K562 (cell line): Measurements from ENCODE around the gene GXYLT2. TPM values are rescaled to one million over a fixed set of nuclear protein-coding genes. Genes with fewer than 3 reads are reported as not detected.
A peak's percentile ranks its signal among the peaks of the same experiment; 100 is the strongest.

Source experiments
- ATAC-seq: fragments of 200-7000 bp; cut with Tn5 transposase; 3 replicates; pipeline ENCODE4 v1.9.1; 2020; ENCODE audit warnings: moderate library complexity
- BruUV-seq: library from RNA; stranded (reverse); fragments of 400-500 nt; replicated peaks from 2 replicates; lab custom pipeline; 2021; lab: Mats Ljungman, UMichigan
- CTCF ChIA-PET: fragments of 300-600 bp; formaldehyde crosslinking; extraction: SDS; loops from one replicate; lab custom pipeline; 2021; ENCODE audit warnings: low intra/inter-chr PET ratio; lab: Yijun Ruan, JAX
- POLR2A ChIA-PET: fragments of 300-600, 350-650 bp; sonication (Branson Sonifier 250); formaldehyde crosslinking; extraction: SDS; loops from one replicate; lab custom pipeline; 2021; ENCODE audit warnings: antibody characterized with exemption, inconsistent platforms; lab: Yijun Ruan, JAX
- DNase-seq, 4 experiments: peaks; one replicate each; pipeline versions ENCODE4 v3.0.0 to v3.0.0-alpha.2; 2011 to 2018; ENCODE audit warnings: low spot score in 3 of 4, mixed read lengths in 3 of 4; ENCODE audit errors: extremely low read depth in 1 of 4
- FAIRE-seq: peaks from 2 replicates; lab custom pipeline; 2011; peaks lifted over from hg19 to GRCh38; lab: Jason Lieb, UNC
- H2AFZ ChIP-seq: 2 replicates; pipeline ENCODE4 v1.6.0; 2011; ENCODE audit warnings: low read depth, low read length, control low read depth, inconsistent platforms
- H3K27ac ChIP-seq: fragments of 200-600 bp; 3 replicates; pipeline ENCODE4 v1.8.0; 2011; ENCODE audit warnings: low read depth, mild to moderate bottlenecking, control low read depth, inconsistent platforms, low read length, moderate library complexity, mixed read lengths; ENCODE audit errors: extremely low read depth
- H3K27me3 ChIP-seq, 2 experiments: fragments of 300-600 bp in 1 of 2; 2 replicates in 1 of 2; 3 replicates in 1 of 2; pipeline versions ENCODE4 v1.6.0 to v1.8.0; 2011; ENCODE audit warnings: inconsistent platforms in 2 of 2, low read length in 2 of 2, mild to moderate bottlenecking in 1 of 2, mixed read lengths in 1 of 2, moderate library complexity in 1 of 2; ENCODE audit not compliant: control insufficient read depth in 2 of 2, insufficient read depth in 2 of 2
- H3K36me3 ChIP-seq: fragments of 300-600 bp; 3 replicates; pipeline ENCODE4 v1.8.0; 2011; ENCODE audit warnings: mild to moderate bottlenecking, low read length, inconsistent platforms; ENCODE audit not compliant: control insufficient read depth, insufficient read depth
- H3K4me1 ChIP-seq, 2 experiments: fragments of 200-600 bp in 1 of 2; replicated peaks in 1 of 2; 2 replicates in 1 of 2; 3 replicates in 1 of 2; pipeline versions ENCODE4 v1.5.1 to v1.8.0; 2011; ENCODE audit warnings: inconsistent platforms in 2 of 2, low read length in 2 of 2, mild to moderate bottlenecking in 1 of 2, mixed read lengths in 1 of 2, moderate library complexity in 1 of 2; ENCODE audit not compliant: control insufficient read depth in 2 of 2, insufficient read depth in 2 of 2
- H3K4me2 ChIP-seq: 2 replicates; pipeline ENCODE4 v1.6.1; 2011; ENCODE audit warnings: low read length, control low read depth, inconsistent platforms, mixed read lengths; ENCODE audit not compliant: insufficient read depth
- H3K4me3 ChIP-seq: fragments of 200-600 bp; sonication (generic), shearing (Covaris generic); 2 replicates; pipeline ENCODE4 v1.5.1; 2016; ENCODE audit warnings: control low read depth, inconsistent platforms
- H3K79me2 ChIP-seq: fragments of 200-600 bp; 3 replicates; pipeline ENCODE4 v1.8.0; 2011; ENCODE audit warnings: low read length, inconsistent platforms; ENCODE audit not compliant: control insufficient read depth, insufficient read depth
- H3K9ac ChIP-seq, 2 experiments: 2 replicates each; pipeline versions ENCODE4 v1.6.0 to v1.6.1; 2011; ENCODE audit warnings: low read depth in 2 of 2, low read length in 2 of 2, control low read depth in 1 of 2, inconsistent platforms in 1 of 2, mild to moderate bottlenecking in 1 of 2, mixed read lengths in 1 of 2; ENCODE audit not compliant: insufficient read depth in 1 of 2
- H3K9me1 ChIP-seq: one replicate; pipeline ENCODE4 v1.6.0; 2011; ENCODE audit warnings: inconsistent platforms, mild to moderate bottlenecking, low read length, moderate library complexity; ENCODE audit not compliant: control insufficient read depth, insufficient read depth
- H3K9me3 ChIP-seq: replicated peaks from 2 replicates; pipeline ENCODE4 v1.5.1; 2011; ENCODE audit warnings: low read depth, low read length, inconsistent platforms; ENCODE audit not compliant: control insufficient read depth, insufficient read depth
- H4K20me1 ChIP-seq: replicated peaks from 2 replicates; pipeline ENCODE4 v1.6.1; 2011; ENCODE audit warnings: low read length, inconsistent platforms, mixed read lengths; ENCODE audit not compliant: control insufficient read depth, insufficient read depth
- ELF1 ChIP-seq: fragments of 200-800 bp; sonication (Bioruptor generic); IDR thresholded peaks from 2 replicates; pipeline ENCODE4 v1.6.1; 2016; ENCODE audit warnings: missing genetic modification characterization, missing compliant biosample characterization
- MIER1 ChIP-seq: fragments of 450-650 bp; IDR thresholded peaks from 2 replicates; pipeline ENCODE4 v1.6.1; 2016; ENCODE audit warnings: antibody characterized with exemption, mild to moderate bottlenecking, low read depth
- PCBP1 ChIP-seq: fragments of 200-400 bp; formaldehyde crosslinking; IDR thresholded peaks from 2 replicates; pipeline ENCODE4 v1.6.1; 2018; ENCODE audit warnings: mild to moderate bottlenecking, low read depth, low read length; ENCODE audit not compliant: poor library complexity, severe bottlenecking
- RAD51 ChIP-seq: fragments of 450-650 bp; IDR thresholded peaks from 2 replicates; pipeline ENCODE4 v1.7.1; 2016; ENCODE audit warnings: low read depth, mild to moderate bottlenecking, borderline replicate concordance
- RBM25 ChIP-seq: fragments of 200-400 bp; formaldehyde crosslinking; IDR thresholded peaks from 2 replicates; pipeline ENCODE4 v1.6.1; 2018; ENCODE audit warnings: low read length, low read depth, moderate library complexity; ENCODE audit not compliant: severe bottlenecking
- SAFB ChIP-seq: fragments of 200-400 bp; formaldehyde crosslinking; IDR thresholded peaks from 2 replicates; pipeline ENCODE4 v1.6.1; 2017; ENCODE audit warnings: low read depth, low read length, borderline replicate concordance
- XRCC3 ChIP-seq: fragments of 450-650 bp; IDR thresholded peaks from 2 replicates; pipeline ENCODE4 v1.6.1; 2017; ENCODE audit warnings: mild to moderate bottlenecking, moderate library complexity
- ZEB2 ChIP-seq: fragments of 450-650 bp; IDR thresholded peaks from 2 replicates; pipeline ENCODE4 v1.6.1; 2016
- ZNF121 ChIP-seq: sonication (generic); formaldehyde crosslinking; conservative IDR thresholded peaks from 2 replicates; pipeline ENCODE4 v1.8.0; 2022; ENCODE audit warnings: missing genetic modification reagents
- WGBS: fragments of 100-300 bp; shearing (Covaris generic); methylation state at CpG from one replicate; pipeline ENCODE4 v1.1.6; 2016; ENCODE audit warnings: low coverage, mixed read lengths; ENCODE audit not compliant: insufficient coverage; ENCODE audit errors: missing lambda C conversion rate; 5-methylcytosine and 5-hydroxymethylcytosine counted together
- in situ Hi-C: fragments of 300-500 bp; cut with MboI; formaldehyde crosslinking; loops from 4 replicates; pipeline ENCODE4 v1.15.0; 2018; ENCODE audit warnings: inconsistent platforms, mixed read lengths
- intact Hi-C: fragments of 100-400 bp; cut with micrococcal nuclease; formaldehyde crosslinking; loops from 2 replicates; pipeline ENCODE4 v1.14.2; 2022
- polyA plus RNA-seq, 8 experiments: library from polyadenylated mRNA; depleted of rRNA in 4 of 8; stranded (reverse) in 5 of 8; unstranded in 3 of 8; fragments of >200 nt; fragmentation: Nextera tagmentation in 2 of 8; fragmentation: Illumina TruSeq in 1 of 8; extraction: Ambion mirVana in 2 of 8; extraction: Trizol in 1 of 8; gene quantifications; 2 replicates each; pipeline versions ENCODE4 v1.2.1 to v1.2.3, GENCODE V29; 2011 to 2014; ENCODE audit warnings: inconsistent platforms in 1 of 8, missing spikeins in 1 of 8
- total RNA-seq, 7 experiments: library from RNA; depleted of rRNA in 6 of 7; stranded (reverse); fragments of >200 nt in 6 of 7; fragmentation: Illumina TruSeq in 2 of 7; extraction: Trizol in 2 of 7; gene quantifications; 2 replicates each; pipeline versions ENCODE4 v1.2.1 to v1.2.3, GENCODE V29; 2011 to 2021; ENCODE audit warnings: low replicate concordance in 1 of 7
- TF ChIP-seq, protein P1 (sequence below), 2 experiments: fragments of 450-650 bp; conservative IDR thresholded peaks; 2 replicates each; pipeline ENCODE4 v1.6.1; 2017; ENCODE audit warnings: mild to moderate bottlenecking in 2 of 2, moderate library complexity in 2 of 2
- TF ChIP-seq, protein P2 (sequence below): fragments of 450-650 bp; formaldehyde crosslinking; IDR thresholded peaks from 2 replicates; pipeline ENCODE4 v1.4.0; 2020; ENCODE audit warnings: mild to moderate bottlenecking, moderate library complexity

GXYLT2 gene
- total and polyA plus RNA-seq, 9 of the 15 experiments (the other 6 are each of a cell fraction or from before 2014, with no cell fraction given): 0.71 to 6.0 (median 3.3) TPM

DNA sequence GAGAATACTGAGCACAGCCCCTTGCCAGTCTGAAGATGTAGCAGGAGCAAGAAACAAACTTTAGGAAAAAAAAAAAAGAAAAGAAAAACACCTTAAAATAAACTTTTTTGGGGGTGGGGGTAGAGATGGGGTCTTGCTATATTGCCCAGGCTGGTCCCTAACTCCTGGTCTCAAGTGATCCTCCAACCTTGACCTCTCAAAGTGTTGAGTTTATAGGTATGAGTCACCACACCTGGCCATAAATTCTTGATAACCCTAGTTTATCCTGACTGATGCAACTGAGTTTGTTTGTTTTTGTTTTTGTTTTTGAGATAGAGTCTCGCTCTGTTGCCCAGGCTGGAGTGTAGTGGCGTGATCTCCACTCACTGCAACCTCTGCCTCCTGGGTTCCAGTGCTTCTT is 28.4 kb downstream of the GXYLT2 start:
- CTCF ChIA-PET: no interaction called here
- no TSS peak for BruUV-seq
- Histone ChIP-seq H3K9ac (no peak overlapping the region), H3K27me3 (no peaks in the 10 kb centered on the region), H3K9me3 (no peaks in the 10 kb centered on the region), H3K4me2 (no peak overlapping the region), H4K20me1 (no peaks in the 10 kb centered on the region), H3K36me3 (no peaks in the 10 kb centered on the region), H3K4me1 (no peaks in the 10 kb centered on the region), H3K9me1 (no peaks in the 10 kb centered on the region)
- in situ Hi-C loops: no loop called here
- FAIRE-seq: no peak
- ATAC-seq: no peak
- POLR2A ChIA-PET: no interaction called here
- TF ChIP-seq, protein P1, sequence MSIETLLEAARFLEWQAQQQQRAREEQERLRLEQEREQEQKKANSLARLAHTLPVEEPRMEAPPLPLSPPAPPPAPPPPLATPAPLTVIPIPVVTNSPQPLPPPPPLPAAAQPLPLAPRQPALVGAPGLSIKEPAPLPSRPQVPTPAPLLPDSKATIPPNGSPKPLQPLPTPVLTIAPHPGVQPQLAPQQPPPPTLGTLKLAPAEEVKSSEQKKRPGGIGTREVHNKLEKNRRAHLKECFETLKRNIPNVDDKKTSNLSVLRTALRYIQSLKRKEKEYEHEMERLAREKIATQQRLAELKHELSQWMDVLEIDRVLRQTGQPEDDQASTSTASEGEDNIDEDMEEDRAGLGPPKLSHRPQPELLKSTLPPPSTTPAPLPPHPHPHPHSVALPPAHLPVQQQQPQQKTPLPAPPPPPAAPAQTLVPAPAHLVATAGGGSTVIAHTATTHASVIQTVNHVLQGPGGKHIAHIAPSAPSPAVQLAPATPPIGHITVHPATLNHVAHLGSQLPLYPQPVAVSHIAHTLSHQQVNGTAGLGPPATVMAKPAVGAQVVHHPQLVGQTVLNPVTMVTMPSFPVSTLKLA (conservative IDR thresholded peaks at IDR 0.05): no peak
- TF ChIP-seq ZEB2 (no peak), ZNF121 (CRISPR knock-in tag) (0 out of 2 replicates have a peak, but pooled peaks have one; percentile 4), RAD51 (no peak), XRCC3 (no peak), ELF1 (tag) (no peak), PCBP1 (no peak), RBM25 (peak; percentile 46), MIER1 (no peak), SAFB (no peak)
- TF ChIP-seq, protein P2, sequence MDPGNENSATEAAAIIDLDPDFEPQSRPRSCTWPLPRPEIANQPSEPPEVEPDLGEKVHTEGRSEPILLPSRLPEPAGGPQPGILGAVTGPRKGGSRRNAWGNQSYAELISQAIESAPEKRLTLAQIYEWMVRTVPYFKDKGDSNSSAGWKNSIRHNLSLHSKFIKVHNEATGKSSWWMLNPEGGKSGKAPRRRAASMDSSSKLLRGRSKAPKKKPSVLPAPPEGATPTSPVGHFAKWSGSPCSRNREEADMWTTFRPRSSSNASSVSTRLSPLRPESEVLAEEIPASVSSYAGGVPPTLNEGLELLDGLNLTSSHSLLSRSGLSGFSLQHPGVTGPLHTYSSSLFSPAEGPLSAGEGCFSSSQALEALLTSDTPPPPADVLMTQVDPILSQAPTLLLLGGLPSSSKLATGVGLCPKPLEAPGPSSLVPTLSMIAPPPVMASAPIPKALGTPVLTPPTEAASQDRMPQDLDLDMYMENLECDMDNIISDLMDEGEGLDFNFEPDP (CRISPR knock-in tag): no peak
- TF ChIP-seq, all 486 proteins: peak for 2
- Histone ChIP-seq H3K79me2 (no peaks in the 10 kb centered on the region), H2AFZ (no peak overlapping the region), H3K27ac (no peak overlapping the region), H3K4me3 (no peak overlapping the region)
- WGBS: 71% methylated on average over 2 of the region's 2 CpGs
- intact Hi-C loops: no loop called here
- no peak for DNase-seq
